ENCODE results near the gene KIF27. TPM values are rescaled to one million over a fixed set of nuclear protein-coding genes. Genes with fewer than 3 reads are reported as not detected.
A peak's percentile ranks its signal among the peaks of the same experiment; 100 is the strongest.
"Not testable (repeated sequence)": the region's sequence is repeated elsewhere in the genome, so short reads cannot be mapped to it uniquely, and the experiment has no call there.

KIF27 gene
- total RNA-seq, 2 experiments from 2014 or later: 3.4 to 3.6 TPM

DNA sequence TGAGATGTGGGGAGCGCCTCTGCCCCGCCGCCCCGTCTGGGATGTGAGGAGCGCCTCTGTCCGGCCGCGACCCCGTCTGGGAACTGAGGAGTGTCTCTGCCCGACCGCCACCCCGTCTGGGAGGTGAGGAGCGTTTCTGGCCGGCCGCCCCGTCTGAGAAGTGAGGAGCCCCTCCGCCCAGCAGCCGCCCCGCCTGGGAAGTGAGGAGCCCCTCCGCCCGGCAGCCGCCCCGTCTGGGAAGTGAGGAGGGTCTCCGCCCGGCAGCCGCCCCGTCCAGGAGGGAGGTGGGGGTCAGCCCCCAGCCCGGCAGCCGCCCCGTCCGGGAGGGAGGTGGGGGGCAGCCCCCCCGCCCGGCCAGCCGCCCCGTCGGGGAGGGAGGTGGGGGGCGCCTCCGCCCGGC lies 26.9 kb upstream of the KIF27 start:
- H3K27me3 Mint-ChIP-seq; H3K4me3 Mint-ChIP-seq; POLR2A ChIA-PET; H3K9me3 Mint-ChIP-seq; ATAC-seq (ENCODE audit: low read depth); H3K4me1 Mint-ChIP-seq; DNase-seq; H3K27ac Mint-ChIP-seq: not testable (repeated sequence)
- H3K36me3 Mint-ChIP-seq: peaks cover 21% of the 10 kb centered on the region

DNA sequence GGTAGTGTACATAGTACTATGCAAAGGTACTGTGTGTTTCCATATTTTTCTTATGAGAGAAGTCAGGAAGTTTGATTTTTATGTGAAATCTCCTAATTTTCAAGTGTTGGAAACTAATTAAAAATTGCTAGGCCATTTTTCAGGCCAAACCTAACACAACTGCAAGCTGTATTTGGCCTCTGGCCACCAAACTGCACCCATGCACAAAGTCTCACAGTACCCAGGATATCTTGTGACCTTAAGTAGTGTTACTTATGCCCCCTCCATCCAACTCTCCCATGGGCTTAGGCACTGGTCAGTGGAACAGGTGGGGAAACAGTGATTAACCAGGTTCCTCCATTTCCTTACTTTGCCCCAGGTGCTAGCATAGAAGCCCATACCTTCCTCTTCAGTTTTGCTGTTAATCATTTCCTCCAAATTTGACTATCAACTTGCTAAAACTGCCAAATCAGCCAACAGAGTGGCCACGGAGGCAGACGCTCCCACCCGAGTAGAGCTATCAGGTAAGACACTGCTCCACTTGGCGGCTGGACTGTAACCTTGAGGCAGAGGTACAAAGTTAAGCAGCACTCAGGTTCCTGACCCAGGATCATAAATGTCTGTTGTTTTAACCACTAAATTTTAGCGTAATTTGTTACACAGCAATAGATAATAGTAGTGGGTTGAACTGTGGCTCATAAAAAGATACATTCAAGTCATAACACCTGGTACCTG lies 19.5 kb upstream of the KIF27 start:
- no peak overlapping the region for H3K4me3 Mint-ChIP-seq
- POLR2A ChIA-PET: no interaction called here
- H3K9me3 Mint-ChIP-seq: no peaks in the 10 kb centered on the region
- no peaks in the 10 kb centered on the region for H3K27me3 Mint-ChIP-seq
- peaks cover 22% of the 10 kb centered on the region for H3K36me3 Mint-ChIP-seq
- H3K27ac Mint-ChIP-seq: no peak overlapping the region
- H3K4me1 Mint-ChIP-seq: peaks cover 4% of the 10 kb centered on the region
- ATAC-seq (ENCODE audit: low read depth): no peak
- no peak for DNase-seq

DNA sequence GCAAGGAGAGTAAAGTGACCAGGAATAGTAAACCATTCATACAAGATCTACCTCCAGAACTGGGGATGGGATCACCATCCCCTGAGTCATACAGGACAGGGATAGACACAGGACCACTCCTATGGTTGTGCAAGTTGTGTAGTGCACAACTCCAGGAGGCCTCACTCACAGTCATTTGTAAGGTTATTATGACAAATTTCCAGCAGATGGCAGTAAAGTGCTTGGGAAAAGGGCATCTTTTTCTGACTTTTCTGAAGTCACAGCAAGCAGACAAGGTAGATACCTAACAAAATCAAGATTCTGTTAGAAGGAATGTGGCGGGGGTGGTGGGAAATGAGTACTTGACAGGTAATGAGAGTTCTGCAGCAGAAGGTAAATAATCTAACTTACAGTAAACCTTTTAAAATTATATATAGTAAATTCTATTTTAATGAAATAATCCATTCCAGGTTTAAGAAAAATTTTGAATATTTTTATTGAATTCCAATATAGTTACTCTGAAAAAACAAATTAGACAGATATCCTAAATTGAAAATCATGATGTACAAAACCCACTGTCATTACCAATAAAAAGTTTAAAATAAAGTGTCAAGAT lies 16.7 kb upstream of the KIF27 start:
- H3K9me3 Mint-ChIP-seq: no peaks in the 10 kb centered on the region
- no peak overlapping the region for H3K27ac Mint-ChIP-seq
- H3K4me3 Mint-ChIP-seq: no peak overlapping the region
- peaks cover under 1% of the 10 kb centered on the region for H3K27me3 Mint-ChIP-seq
- peaks cover 4% of the 10 kb centered on the region for H3K4me1 Mint-ChIP-seq
- ATAC-seq (ENCODE audit: low read depth) (peak; percentile 42), DNase-seq (no peak)
- peaks cover 14% of the 10 kb centered on the region for H3K36me3 Mint-ChIP-seq
- POLR2A ChIA-PET: interaction anchor here (1.1 to 1.4 kb wide), 2 partner anchors 42 to 378 kb away, joined by 3 read pairs; partner anchors contain the start of genes HNRNPK and RMI1

GRCh38 chr9:83936523-83936922 lies 15.3 kb upstream of the KIF27 start:
- ATAC-seq (ENCODE audit: low read depth) (no peak), DNase-seq (no peak)
- H3K27me3 Mint-ChIP-seq: peaks cover 2% of the 10 kb centered on the region
- H3K27ac Mint-ChIP-seq: no peak overlapping the region
- POLR2A ChIA-PET: interaction anchor here (1.1 to 1.4 kb wide), 2 partner anchors 44 to 379 kb away, joined by 3 read pairs; partner anchors contain the start of genes HNRNPK and RMI1
- peaks cover 9% of the 10 kb centered on the region for H3K4me1 Mint-ChIP-seq
- no peak overlapping the region for H3K4me3 Mint-ChIP-seq
- no peaks in the 10 kb centered on the region for H3K9me3 Mint-ChIP-seq
- peaks cover 6% of the 10 kb centered on the region for H3K36me3 Mint-ChIP-seq

GRCh38 chr9:83935276-83935935 lies 14.2 kb upstream of the KIF27 start:
- POLR2A ChIA-PET: no interaction called here

GRCh38 chr9:83934569-83935275 lies 13.5 kb upstream of the KIF27 start:
- ATAC-seq (ENCODE audit: low read depth) (no peak), DNase-seq (no peak)
- no peaks in the 10 kb centered on the region for H3K9me3 Mint-ChIP-seq
- H3K27ac Mint-ChIP-seq: no peak overlapping the region
- no peak overlapping the region for H3K4me3 Mint-ChIP-seq
- POLR2A ChIA-PET: no interaction called here
- H3K4me1 Mint-ChIP-seq: peaks cover 9% of the 10 kb centered on the region
- no peaks in the 10 kb centered on the region for H3K36me3 Mint-ChIP-seq
- peaks cover 2% of the 10 kb centered on the region for H3K27me3 Mint-ChIP-seq

More at GRCh38 chr9:83935276-83935935, 14.2 kb upstream of the KIF27 start:
- Mint-ChIP-seq H3K27me3 (peaks cover 2% of the 10 kb centered on the region), H3K9me3 (no peaks in the 10 kb centered on the region), H3K36me3 (no peaks in the 10 kb centered on the region), H3K4me3 (no peak overlapping the region), H3K27ac (no peak overlapping the region), H3K4me1 (peaks cover 9% of the 10 kb centered on the region)
- ATAC-seq (ENCODE audit: low read depth) (no peak), DNase-seq (no peak)

GRCh38 chr9:83933790-83934189 lies 12.6 kb upstream of the KIF27 start:
- Mint-ChIP-seq H3K27ac (no peak overlapping the region), H3K36me3 (no peaks in the 10 kb centered on the region), H3K9me3 (no peaks in the 10 kb centered on the region), H3K4me1 (peaks cover 9% of the 10 kb centered on the region), H3K4me3 (no peak overlapping the region), H3K27me3 (peaks cover 2% of the 10 kb centered on the region)
- POLR2A ChIA-PET: no interaction called here
- ATAC-seq (ENCODE audit: low read depth): no peak
- DNase-seq: no peak

- H3K27me3 Mint-ChIP-seq: peaks cover 2% of the 10 kb centered on the region
- DNase-seq (no peak), ATAC-seq (ENCODE audit: low read depth) (no peak)
- no peaks in the 10 kb centered on the region for H3K9me3 Mint-ChIP-seq
- H3K4me3 Mint-ChIP-seq: no peak overlapping the region
- POLR2A ChIA-PET: no interaction called here
- H3K36me3 Mint-ChIP-seq: no peaks in the 10 kb centered on the region
- peaks cover 8% of the 10 kb centered on the region for H3K4me1 Mint-ChIP-seq
- no peak overlapping the region for H3K27ac Mint-ChIP-seq
Measured at GRCh38 chr9:83932851-83933250, 11.6 kb upstream of the KIF27 start.

DNA sequence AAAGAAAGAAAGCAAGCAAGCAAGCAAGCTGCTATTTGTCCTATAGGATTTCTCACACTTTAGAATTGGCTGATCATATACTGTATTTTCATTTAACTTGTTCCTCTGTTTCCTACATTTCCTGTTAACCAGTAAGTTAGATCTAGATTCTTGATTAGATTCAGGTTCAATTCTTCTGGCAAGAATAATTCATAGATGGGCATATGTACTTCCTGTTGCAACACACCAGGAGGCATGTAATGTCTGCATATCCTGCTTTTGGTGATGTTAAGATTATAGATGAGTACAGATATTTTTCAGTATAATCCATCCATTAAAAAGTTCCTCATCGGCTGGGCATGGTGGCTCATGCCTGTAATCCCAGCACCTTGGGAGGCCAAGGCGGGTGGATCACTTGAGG lies 10.8 kb upstream of the KIF27 start:
- Mint-ChIP-seq H3K4me1 (peaks cover 6% of the 10 kb centered on the region), H3K27me3 (peaks cover 2% of the 10 kb centered on the region), H3K27ac (no peak overlapping the region), H3K9me3 (no peaks in the 10 kb centered on the region), H3K36me3 (no peaks in the 10 kb centered on the region), H3K4me3 (no peak overlapping the region)
- DNase-seq (no peak), ATAC-seq (ENCODE audit: low read depth) (no peak)
- POLR2A ChIA-PET: interaction anchor here (1.1 kb wide), 1 partner anchor 47 kb away, joined by 4 read pairs; no protein-coding TSS in a partner anchor

DNA sequence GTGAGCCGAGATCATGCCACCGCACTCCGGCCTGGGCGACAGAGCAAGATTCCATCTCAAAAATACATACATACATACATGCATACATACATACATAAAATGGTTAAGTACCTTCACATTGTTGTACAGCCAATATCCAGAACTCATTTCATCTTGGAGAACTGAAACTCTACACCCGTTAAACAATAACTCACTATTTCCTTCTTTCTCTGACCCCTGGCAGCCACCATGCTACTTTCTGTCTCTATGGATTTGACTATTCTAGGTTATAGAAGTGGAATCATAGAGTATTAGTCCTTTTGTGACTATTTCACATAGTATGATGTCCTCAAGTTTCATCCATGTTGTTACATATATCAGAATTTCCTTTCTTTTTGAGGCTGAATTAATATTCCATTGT lies 9.6 kb upstream of the KIF27 start:
- peaks cover 2% of the 10 kb centered on the region for H3K27me3 Mint-ChIP-seq
- H3K27ac Mint-ChIP-seq: no peak overlapping the region
- H3K4me1 Mint-ChIP-seq: peaks cover 6% of the 10 kb centered on the region
- no peaks in the 10 kb centered on the region for H3K9me3 Mint-ChIP-seq
- POLR2A ChIA-PET: no interaction called here
- no peak for ATAC-seq (ENCODE audit: low read depth)
- no peak for DNase-seq
- no peaks in the 10 kb centered on the region for H3K36me3 Mint-ChIP-seq
- no peak overlapping the region for H3K4me3 Mint-ChIP-seq

DNA sequence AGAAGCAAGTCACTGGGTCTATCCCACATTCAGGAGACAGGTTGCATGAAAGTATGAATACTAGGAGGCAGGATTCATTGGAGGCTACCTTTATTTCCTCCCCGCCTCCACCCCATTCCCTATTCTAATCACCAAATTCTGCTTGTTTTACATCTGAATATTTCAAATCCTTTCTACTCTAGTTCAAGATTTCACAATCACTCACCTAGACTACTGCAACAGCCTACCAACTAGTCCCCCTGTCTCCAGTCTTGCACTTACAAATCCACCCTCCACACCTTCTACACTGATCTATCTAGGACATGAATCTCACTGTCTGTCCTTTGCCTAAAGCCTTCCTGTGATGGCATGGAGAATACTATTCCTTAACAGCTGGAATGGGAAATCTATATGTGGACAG lies 6.4 kb upstream of the KIF27 start:
- Mint-ChIP-seq H3K27ac (no peak overlapping the region), H3K36me3 (no peaks in the 10 kb centered on the region), H3K4me1 (peaks cover 6% of the 10 kb centered on the region), H3K4me3 (no peak overlapping the region), H3K9me3 (no peaks in the 10 kb centered on the region), H3K27me3 (no peaks in the 10 kb centered on the region)
- DNase-seq (no peak), ATAC-seq (ENCODE audit: low read depth) (no peak)
- POLR2A ChIA-PET: interaction anchor here (0.6 kb wide), 1 partner anchor 18 kb away, joined by 3 read pairs; no protein-coding TSS in a partner anchor

DNA sequence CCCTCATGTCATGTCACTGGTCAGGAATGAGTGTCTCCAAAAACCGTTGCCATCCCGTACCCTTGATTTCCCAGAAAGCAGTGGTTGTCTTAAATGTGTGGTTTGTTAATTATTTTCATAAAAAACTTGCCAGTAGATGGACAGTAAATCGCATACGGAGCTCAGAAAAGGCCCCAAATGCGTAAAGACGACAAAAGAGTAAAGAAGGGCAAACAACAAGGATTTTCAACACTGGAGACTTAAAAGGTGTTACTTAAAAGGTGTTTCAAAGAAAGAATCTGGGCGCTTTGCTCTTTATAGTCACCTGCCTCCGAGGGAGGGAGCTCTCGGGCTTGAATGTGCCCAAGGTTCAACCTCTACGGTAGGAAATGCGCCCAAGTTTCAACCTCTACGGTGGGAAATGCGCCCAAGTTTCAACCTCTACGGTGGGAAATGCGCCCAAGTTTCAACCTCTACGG lies 734 bp downstream of the KIF27 start:
- Mint-ChIP-seq H3K4me3 (peak overlapping the region; percentile 81), H3K4me1 (peaks cover 9% of the 10 kb centered on the region), H3K27ac (peak overlapping the region; percentile 82), H3K36me3 (no peaks in the 10 kb centered on the region), H3K9me3 (no peaks in the 10 kb centered on the region), H3K27me3 (no peaks in the 10 kb centered on the region)
- POLR2A ChIA-PET: interaction anchor here (0.6 to 2.8 kb wide), 7 partner anchors 36 to 371 kb away, joined by 3 to 22 read pairs (median 6); partner anchors contain the start of genes HNRNPK, IDNK, RMI1 and UBQLN1
- ATAC-seq (ENCODE audit: low read depth) (peak; percentile 23), DNase-seq (no peak)

GRCh38 chr9:83919111-83919510 lies 2.1 kb downstream of the KIF27 start:
- POLR2A ChIA-PET: no interaction called here
- peaks cover 9% of the 10 kb centered on the region for H3K4me1 Mint-ChIP-seq
- no peak for DNase-seq
- no peaks in the 10 kb centered on the region for H3K27me3 Mint-ChIP-seq
- no peak for ATAC-seq (ENCODE audit: low read depth)
- H3K36me3 Mint-ChIP-seq: no peaks in the 10 kb centered on the region
- H3K4me3 Mint-ChIP-seq: no peak overlapping the region
- H3K27ac Mint-ChIP-seq: no peak overlapping the region
- H3K9me3 Mint-ChIP-seq: no peaks in the 10 kb centered on the region

Measured in activated naive CD8-positive, alpha-beta T cell treated with anti-CD3 and anti-CD28 coated beads, Interleukin-2, amount 10 ng/mL, durations not matched to agents 7 days and 5 days (primary cell).